SHP77 (cell line): ENCODE data around the gene DCAF5.

Experiments used
- DNase-seq, 2 experiments: peaks; one replicate each; lab custom pipeline; 2025; lab: John Stamatoyannopoulos, UW

The DCAF5 gene

DNA sequence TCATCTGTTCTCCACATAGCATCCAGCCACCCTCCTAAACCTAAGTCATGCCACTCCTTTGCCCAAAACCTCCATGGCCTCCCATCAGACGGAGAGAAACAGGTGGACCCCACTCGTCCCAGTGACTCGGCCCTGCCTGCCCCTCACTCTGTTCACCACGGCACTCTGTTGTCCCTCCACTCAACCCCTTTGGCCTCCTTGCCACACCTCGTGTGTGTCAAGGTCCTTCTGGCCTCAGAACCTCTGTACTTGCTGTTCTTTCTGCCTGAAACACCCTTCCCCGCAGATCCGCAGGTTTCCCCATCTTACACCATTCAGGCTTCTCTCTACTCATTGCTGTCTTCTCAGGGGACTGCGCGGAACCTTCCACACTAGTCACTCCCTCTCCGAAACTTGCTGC, 149.3 kb downstream of the DCAF5 start:
- DNase-seq: no peak

DNA sequence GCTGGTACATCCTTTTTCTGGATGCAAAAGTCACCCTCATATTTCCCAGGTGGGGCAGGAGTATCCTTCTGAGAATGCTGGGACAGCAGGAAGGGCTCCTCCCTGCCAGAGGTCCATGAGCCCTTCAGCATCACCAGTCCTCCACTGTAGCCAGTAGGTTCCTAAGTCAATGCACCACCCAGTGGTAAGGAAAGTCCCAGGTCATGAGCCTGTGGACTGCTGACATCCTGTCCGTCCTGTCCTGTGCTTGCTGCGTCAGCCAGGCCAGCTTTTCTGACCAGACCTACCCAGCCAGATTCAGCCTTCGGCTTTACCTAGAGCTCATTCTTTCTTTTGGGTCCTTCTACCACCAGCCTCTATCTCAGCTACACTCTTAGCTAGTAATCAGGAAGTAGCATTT, 150.8 kb downstream of the DCAF5 start:
- peak in 1 of 2 experiments; percentile 31 for DNase-seq

DNA sequence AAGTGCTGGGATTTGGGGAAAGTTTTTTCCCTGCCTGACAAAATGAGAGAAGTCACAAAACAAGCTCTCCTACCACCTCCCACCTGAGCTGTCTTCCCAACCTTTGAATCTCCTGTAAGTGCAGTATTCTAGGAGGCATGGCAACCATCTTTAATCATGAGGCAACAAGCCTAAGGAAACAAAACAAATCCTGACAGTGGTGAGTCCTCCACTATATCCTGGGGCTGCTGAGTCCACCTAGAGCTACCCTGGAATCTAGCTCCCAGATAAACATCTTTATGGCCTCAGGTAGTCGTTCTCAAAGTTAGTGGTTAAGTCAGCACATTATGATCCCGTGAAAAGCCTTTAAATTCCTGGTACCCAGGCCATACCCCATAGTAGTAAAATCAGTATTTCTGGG, 151.5 kb downstream of the DCAF5 start:
- DNase-seq: no peak
